Gastrocnemius medialis (tissue), 4 donors: ENCODE measurements around the gene MRPS2. TPM values are rescaled to one million over a fixed set of nuclear protein-coding genes. Genes with fewer than 3 reads are reported as not detected.
"Not testable (repeated sequence)": the region's sequence is repeated elsewhere in the genome, so short reads cannot be mapped to it uniquely, and the experiment has no call there.

Experiments used
- ATAC-seq, 2 donors: fragments of 150-250 bp; one replicate each; pipeline ENCODE4 v1.9.1; 2016
- DNase-seq, 2 donors: peaks; one replicate each; pipeline ENCODE4 v3.0.0-alpha.2; 2019
- H3K27ac ChIP-seq, 4 donors: fragments of 200-600 bp; sonication (generic); 1 replicate in 1 of 4; 2 replicates in 3 of 4; pipeline ENCODE4 v1.5.1; 2016 to 2018; ENCODE audit warnings: mild to moderate bottlenecking in 2 of 4, moderate library complexity in 1 of 4
- H3K27me3 ChIP-seq, 3 donors: fragments of 200-600 bp; sonication (generic) in 2 of 3; 1 replicate in 1 of 3; 2 replicates in 2 of 3; pipeline versions ENCODE4 v1.5.1 to v1.6.0; 2016 to 2019; ENCODE audit warnings: mild to moderate bottlenecking in 1 of 3, moderate library complexity in 1 of 3
- H3K36me3 ChIP-seq, 2 donors: fragments of 200-600 bp; sonication (generic) in 1 of 2; one replicate each; pipeline ENCODE4 v1.5.1; 2017 to 2018
- H3K4me1 ChIP-seq, 2 donors: fragments of 200-600 bp; sonication (generic) in 1 of 2; one replicate each; pipeline ENCODE4 v1.5.1; 2016 to 2017; ENCODE audit warnings: mild to moderate bottlenecking in 2 of 2
- H3K4me3 ChIP-seq, 4 donors: fragments of 200-600 bp; sonication (generic) in 3 of 4; 1 replicate in 1 of 4; 2 replicates in 3 of 4; pipeline ENCODE4 v1.5.1; 2016 to 2019; ENCODE audit warnings: mild to moderate bottlenecking in 2 of 4
- H3K9me3 ChIP-seq, 3 donors: fragments of 200-600 bp; sonication (generic) in 2 of 3; 1 replicate in 1 of 3; 2 replicates in 2 of 3; pipeline ENCODE4 v1.5.1; 2016 to 2019
- CTCF ChIP-seq, 5 experiments: fragments of 450-650 bp in 3 of 5; fragments of 200-600 bp in 2 of 5; sonication (generic) in 2 of 5; IDR thresholded peaks in 4 of 5; conservative IDR thresholded peaks in 1 of 5; 1 replicate in 4 of 5; 2 replicates in 1 of 5; pipeline ENCODE4 v1.5.1; 2016 to 2019; ENCODE audit warnings: antibody characterized with exemption in 5 of 5, mild to moderate bottlenecking in 3 of 5, moderate library complexity in 3 of 5
- POLR2A ChIP-seq, 2 donors: fragments of 450-650 bp; IDR thresholded peaks; one replicate each; pipeline ENCODE4 v1.6.1; 2017; ENCODE audit warnings: antibody characterized with exemption in 2 of 2, mild to moderate bottlenecking in 2 of 2, moderate library complexity in 2 of 2
- in situ Hi-C, 4 donors: fragments of 200-750 bp; cut with MboI; loops; one replicate each; pipeline versions ENCODE4 v1.15.0 to v1.8.0; 2017; ENCODE audit warnings: low sequenced_read_pairs in 4 of 4
- intact Hi-C: fragments of 100-400 bp; cut with DNase I; formaldehyde crosslinking; loops from one replicate; pipeline ENCODE4 v1.15.1; 2023; ENCODE audit warnings: low total_unique reads
- total RNA-seq, 4 donors: library from RNA; depleted of rRNA; stranded (reverse); fragments of >200 nt; gene quantifications; one replicate each; pipeline versions ENCODE4 v1.1.0 to v1.2.3, GENCODE V29; 2016

The MRPS2 gene
- total RNA-seq, 4 donors from 2014 or later, result 48.8 to 108 (median 69.5) TPM

- no peak overlapping the region for H3K4me3 ChIP-seq
- peaks cover 0 to 10% (median 9%) of the 10 kb centered on the region in 3 donors for H3K27me3 ChIP-seq
- in situ Hi-C loops, result no loop called here
- TF ChIP-seq POLR2A (IDR thresholded peaks at IDR 0.05) (no peak), CTCF (IDR thresholded peaks at IDR 0.05 in 4 of 5, conservative IDR thresholded peaks at IDR 0.05 in 1 of 5) (no peak)
- H3K9me3 ChIP-seq, result no peaks in the 10 kb centered on the region
- DNase-seq (no peak), ATAC-seq (no peak)
- H3K27ac ChIP-seq, result no peak overlapping the region
- intact Hi-C loops, result no loop called here
- no peaks in the 10 kb centered on the region for H3K36me3 ChIP-seq
- no peaks in the 10 kb centered on the region for H3K4me1 ChIP-seq
These were observed 32.6 kb downstream of the MRPS2 start for GRCh38 chr9:135533113-135533512.

GRCh38 chr9:135533674-135534073 is 33.2 kb downstream of the MRPS2 start:
- Histone ChIP-seq H3K27me3 (peaks cover 0 to 10% (median 7%) of the 10 kb centered on the region in 3 donors), H3K36me3 (no peaks in the 10 kb centered on the region), H3K27ac (no peak overlapping the region), H3K4me1 (no peaks in the 10 kb centered on the region), H3K9me3 (no peaks in the 10 kb centered on the region), H3K4me3 (no peak overlapping the region)
- intact Hi-C loops, result no loop called here
- DNase-seq (no peak), ATAC-seq (no peak)
- TF ChIP-seq POLR2A (IDR thresholded peaks at IDR 0.05) (no peak), CTCF (IDR thresholded peaks at IDR 0.05 in 4 of 5, conservative IDR thresholded peaks at IDR 0.05 in 1 of 5) (no peak)
- in situ Hi-C loops, result no loop called here

DNA sequence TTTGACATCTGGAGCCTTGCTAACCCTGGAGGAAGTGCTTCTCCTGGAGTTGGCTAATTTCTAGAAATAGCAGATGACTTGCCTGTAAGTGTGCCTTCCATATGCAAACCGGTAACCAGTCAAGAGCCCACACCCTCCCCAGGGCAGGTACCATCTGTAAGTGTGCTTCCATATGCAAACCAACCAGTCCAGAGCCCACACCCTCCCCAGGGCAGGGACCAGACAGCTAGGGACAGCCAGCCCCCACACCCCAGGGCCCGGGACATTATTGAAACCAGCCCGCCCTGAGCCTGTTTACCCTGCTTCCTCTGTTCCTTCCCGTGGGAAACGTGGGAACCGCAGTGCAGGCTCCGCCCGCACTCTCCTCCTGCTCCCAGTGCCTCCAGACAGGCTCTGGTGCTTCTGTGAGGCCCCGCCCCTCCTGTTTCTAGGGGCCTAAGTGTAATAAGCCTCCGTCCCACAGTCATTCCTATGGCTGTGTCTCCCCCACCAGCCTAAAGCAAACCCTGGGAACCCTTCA is 33.8 kb downstream of the MRPS2 start:
- peaks cover 0 to 10% (median 7%) of the 10 kb centered on the region in 3 donors for H3K27me3 ChIP-seq
- H3K9me3 ChIP-seq, H3K36me3 ChIP-seq, intact Hi-C loops, H3K4me1 ChIP-seq, in situ Hi-C loops, H3K27ac ChIP-seq, ATAC-seq, H3K4me3 ChIP-seq, DNase-seq: not testable (repeated sequence)

- peaks cover 0 to 10% (median 7%) of the 10 kb centered on the region in 3 donors for H3K27me3 ChIP-seq
- H3K4me1 ChIP-seq, in situ Hi-C loops, ATAC-seq, H3K4me3 ChIP-seq, H3K27ac ChIP-seq, H3K9me3 ChIP-seq, H3K36me3 ChIP-seq, DNase-seq, intact Hi-C loops: not testable (repeated sequence)
These were observed 34.3 kb downstream of the MRPS2 start for GRCh38 chr9:135534826-135535225.

GRCh38 chr9:135535631-135536030 is 35.1 kb downstream of the MRPS2 start:
- H3K27me3 ChIP-seq, result not testable (repeated sequence)

DNA sequence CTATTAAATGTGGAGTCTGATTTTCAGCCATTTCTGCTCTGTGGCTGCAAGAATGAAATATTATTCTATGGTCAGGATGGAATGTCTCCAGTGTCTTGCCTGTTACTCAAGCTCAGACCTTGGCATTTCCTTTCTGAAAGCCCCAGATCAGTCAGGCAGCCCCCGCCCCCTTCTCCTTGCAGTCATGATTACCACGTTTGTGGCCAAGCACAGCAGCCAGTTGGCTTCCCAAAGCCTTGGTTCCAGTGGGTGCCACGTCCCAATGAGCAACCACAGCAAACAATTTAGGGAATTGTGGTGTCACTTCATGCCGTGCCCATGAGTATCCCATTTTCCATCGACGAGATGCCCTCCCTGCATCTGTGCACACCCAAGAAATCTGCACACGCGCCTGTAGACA is 35.7 kb downstream of the MRPS2 start:
- Histone ChIP-seq H3K9me3 (no peaks in the 10 kb centered on the region), H3K27ac (no peak overlapping the region), H3K36me3 (no peaks in the 10 kb centered on the region), H3K4me3 (no peak overlapping the region), H3K4me1 (no peaks in the 10 kb centered on the region), H3K27me3 (peaks cover 0 to 7% (median 4%) of the 10 kb centered on the region in 3 donors)
- in situ Hi-C loops, result no loop called here
- no peak for DNase-seq
- TF ChIP-seq POLR2A (IDR thresholded peaks at IDR 0.05) (no peak), CTCF (IDR thresholded peaks at IDR 0.05 in 4 of 5, conservative IDR thresholded peaks at IDR 0.05 in 1 of 5) (no peak)
- intact Hi-C loops, result no loop called here
- no peak for ATAC-seq

More at GRCh38 chr9:135535631-135536030, 35.1 kb downstream of the MRPS2 start:
- H3K9me3 ChIP-seq, ATAC-seq, H3K4me1 ChIP-seq, DNase-seq, intact Hi-C loops, H3K4me3 ChIP-seq, H3K36me3 ChIP-seq, H3K27ac ChIP-seq, in situ Hi-C loops: not testable (repeated sequence)

DNA sequence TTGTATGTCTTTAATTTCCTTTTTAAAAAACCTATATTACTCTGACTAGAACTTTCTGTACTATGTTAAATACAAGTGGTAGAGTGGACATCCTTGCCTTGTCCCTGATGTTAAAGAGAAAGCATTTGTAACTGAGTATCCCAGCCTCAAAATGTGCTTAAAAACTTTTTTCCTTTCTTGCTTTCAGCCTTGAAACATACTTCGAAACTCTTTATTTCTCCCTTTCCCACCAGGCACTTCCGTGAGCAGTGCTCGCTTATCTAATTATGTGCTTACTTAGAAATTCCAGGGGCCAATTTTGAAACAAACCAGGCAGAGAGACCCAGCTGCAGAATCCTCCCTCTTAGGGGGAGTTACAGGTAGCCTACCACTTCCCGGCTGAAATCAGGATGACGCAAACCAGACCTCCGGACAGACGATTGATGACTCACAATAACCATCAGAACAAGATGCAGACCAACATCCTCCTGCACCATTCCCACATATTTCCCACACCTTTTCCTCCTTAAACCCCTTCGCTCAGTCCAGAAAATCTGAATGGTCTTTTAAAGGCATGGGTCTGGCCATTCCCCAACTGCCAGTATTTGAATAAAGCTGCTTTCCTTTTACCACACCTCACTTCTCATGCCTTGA is 42.9 kb downstream of the MRPS2 start:
- H3K36me3 ChIP-seq, H3K4me3 ChIP-seq, DNase-seq, H3K27me3 ChIP-seq, H3K9me3 ChIP-seq, ATAC-seq, H3K27ac ChIP-seq, H3K4me1 ChIP-seq, in situ Hi-C loops, intact Hi-C loops: not testable (repeated sequence)
